GM12801 (cell line): Measurements from ENCODE around the gene CSPG5.

Experiments
- CTCF ChIP-seq: IDR thresholded peaks from one replicate; pipeline ENCODE4 v1.5.1; 2011; ENCODE audit warnings: control low read depth; ENCODE audit not compliant: insufficient read length; ENCODE audit errors: extremely low read depth

Gene CSPG5

GRCh38 chr3:47517937-47518336 lies 60.7 kb downstream of the CSPG5 start:
- no peak for TF ChIP-seq CTCF

GRCh38 chr3:47515864-47516319 lies 62.8 kb downstream of the CSPG5 start:
- TF ChIP-seq CTCF, result no peak

GRCh38 chr3:47515100-47515499 lies 63.6 kb downstream of the CSPG5 start:
- no peak for TF ChIP-seq CTCF

- TF ChIP-seq CTCF, result no peak
These were observed 65.3 kb downstream of the CSPG5 start, which contains the start of gene ELP6 for GRCh38 chr3:47513125-47513929. Gene ELP6, minus strand, starts transcription at chr3:47513712. Its CDS starts 122 bp downstream, at chr3:47513590.

- TF ChIP-seq CTCF, result no peak
These were observed 66.1 kb downstream of the CSPG5 start for GRCh38 chr3:47512416-47513124.
